Islet of Langerhans (tissue), 1 donor: Measurements from ENCODE around the gene PRDX5.

ENCODE experiments used
- FAIRE-seq: peaks from one replicate; lab custom pipeline; 2011; peaks lifted over from hg19 to GRCh38; lab: Jason Lieb, UNC

The PRDX5 gene

GRCh38 chr11:64327993-64328392 lies 10.1 kb downstream of the PRDX5 start:
- no peak for FAIRE-seq

- no peak for FAIRE-seq
These were observed 13.0 kb downstream of the PRDX5 start for GRCh38 chr11:64330888-64331287.

- FAIRE-seq = no peak
These were observed 13.8 kb downstream of the PRDX5 start for GRCh38 chr11:64331569-64332371.

- FAIRE-seq = no peak
These were observed 15.6 kb downstream of the PRDX5 start for GRCh38 chr11:64333556-64333955.

- FAIRE-seq = no peak
These were observed 17.1 kb downstream of the PRDX5 start for GRCh38 chr11:64334764-64335735.

- FAIRE-seq = no peak
These were observed 19.8 kb downstream of the PRDX5 start for GRCh38 chr11:64337538-64338249.

- FAIRE-seq = no peak
These were observed 20.8 kb downstream of the PRDX5 start for GRCh38 chr11:64338716-64339115.

- FAIRE-seq = no peak
These were observed 21.4 kb downstream of the PRDX5 start for GRCh38 chr11:64339286-64339685.

GRCh38 chr11:64339754-64340408 lies 22.0 kb downstream of the PRDX5 start, which contains the start of gene CCDC88B:
CCDC88B (plus strand) TSS chr11:64340204; CDS start chr11:64340267, 63 bp downstream.
- no peak for FAIRE-seq

- no peak for FAIRE-seq
These were observed 22.9 kb downstream of the PRDX5 start for GRCh38 chr11:64340671-64341335.

GRCh38 chr11:64341429-64341828 lies 23.5 kb downstream of the PRDX5 start:
- FAIRE-seq = no peak

GRCh38 chr11:64341851-64342791 lies 24.2 kb downstream of the PRDX5 start:
- no peak for FAIRE-seq

GRCh38 chr11:64342869-64343745 lies 25.2 kb downstream of the PRDX5 start:
- FAIRE-seq = no peak

GRCh38 chr11:64343767-64344559 lies 26.0 kb downstream of the PRDX5 start:
- no peak for FAIRE-seq

- no peak for FAIRE-seq
These were observed 26.9 kb downstream of the PRDX5 start for GRCh38 chr11:64344787-64345186.

- FAIRE-seq = no peak
These were observed 29.4 kb downstream of the PRDX5 start for GRCh38 chr11:64347193-64347867.

- FAIRE-seq = no peak
These were observed 30.6 kb downstream of the PRDX5 start for GRCh38 chr11:64348383-64349024.
